Adrenal gland (tissue), 12 donors: Measurements from ENCODE around the gene SLC29A3. TPM values are rescaled to one million over a fixed set of nuclear protein-coding genes. Genes with fewer than 3 reads are reported as not detected.
"Not testable (repeated sequence)": the region's sequence is repeated elsewhere in the genome, so short reads cannot be mapped to it uniquely, and the experiment has no call there.

ENCODE experiments used
- DNase-seq, 7 donors: peaks; one replicate each; pipeline ENCODE4 v3.0.0-alpha.2; 2019 to 2020
- H3K27ac ChIP-seq, 5 donors: fragments of 200-600 bp; sonication (generic) in 4 of 5; 1 replicate in 3 of 5; 2 replicates in 2 of 5; pipeline versions ENCODE4 v1.5.1 to v1.8.0; 2016 to 2020; ENCODE audit warnings: mild to moderate bottlenecking in 1 of 5
- H3K27me3 ChIP-seq: fragments of 200-600 bp; 2 replicates; pipeline ENCODE4 v1.8.0; 2021
- H3K36me3 ChIP-seq, 2 donors: fragments of 200-600 bp; replicated peaks in 1 of 2; 1 replicate in 1 of 2; 2 replicates in 1 of 2; pipeline versions ENCODE4 v1.5.1 to v1.8.0; 2018 to 2022
- H3K4me1 ChIP-seq, 2 donors: fragments of 200-600 bp; replicated peaks in 1 of 2; 1 replicate in 1 of 2; 2 replicates in 1 of 2; pipeline versions ENCODE4 v1.5.1 to v1.8.0; 2018 to 2021
- H3K4me3 ChIP-seq, 4 donors: fragments of 200-600 bp; sonication (generic) in 3 of 4; one replicate each; pipeline ENCODE4 v1.5.1; 2016 to 2018
- H3K9me3 ChIP-seq, 3 donors: fragments of 200-600 bp; sonication (generic) in 1 of 3; replicated peaks in 1 of 3; 1 replicate in 2 of 3; 2 replicates in 1 of 3; pipeline versions ENCODE4 v1.5.1 to v1.8.0; 2016 to 2021
- POLR2A ChIP-seq, 2 donors: fragments of 450-650 bp; IDR thresholded peaks; one replicate each; pipeline ENCODE4 v1.6.1; 2017; ENCODE audit warnings: antibody characterized with exemption in 2 of 2, mild to moderate bottlenecking in 2 of 2, moderate library complexity in 1 of 2
- WGBS, 4 donors: extraction: QIAGEN DNeasy Blood & Tissue Kit in 2 of 4; methylation state at CpG; one replicate each; pipeline versions ENCODE4 v1.1.5 to v1.1.7; 2013 to 2017; 5-methylcytosine and 5-hydroxymethylcytosine counted together
- intact Hi-C, 2 donors: fragments of 100-400 bp; cut with DNase I; formaldehyde crosslinking; loops; one replicate each; pipeline versions ENCODE4 v1.14.1 to v1.15.0; 2022 to 2023
- polyA plus RNA-seq, 3 donors: library from polyadenylated mRNA; stranded (reverse); fragments of 200-250 nt in 2 of 3; fragments of 350-450 nt in 1 of 3; fragmentation: Illumina TruSeq in 1 of 3; extraction: RNeasy Lipid Tissue Mini Kit (QIAGEN cat#74804) in 1 of 3; gene quantifications; one replicate each; pipeline ENCODE4 v1.2.3, GENCODE V29; 2013 to 2014
- total RNA-seq, 9 donors: library from RNA; depleted of rRNA in 4 of 9; stranded (reverse); fragments of >200 nt in 4 of 9; fragments of 120-200 nt in 1 of 9; fragmentation: NEBNext Ultra II Directional in 1 of 9; extraction: Animal tissue kit (Norgen Biotek cat#: 25700) in 1 of 9; gene quantifications; one replicate each; pipeline versions ENCODE4 v1.1.0 to v1.2.4, GENCODE V29; 2013 to 2023
- TF ChIP-seq, protein P1 (sequence below), 6 experiments: fragments of 450-650 bp in 4 of 6; fragments of 200-600 bp in 2 of 6; sonication (generic) in 1 of 6; IDR thresholded peaks; 1 replicate in 5 of 6; 2 replicates in 1 of 6; pipeline versions ENCODE4 v1.5.1 to v1.8.0; 2016 to 2021; ENCODE audit warnings: antibody characterized with exemption in 6 of 6, mild to moderate bottlenecking in 2 of 6, moderate library complexity in 1 of 6
- donor health status: healthy with polysubstance abuse.
- donor health status: Bipolar disorder and iron deficiency.
- donor health status: DM: yes; HTN: yes; CAD: no.
- donor health status: DM: no; HTN: no; CAD: no.
- donor health status: DM: no; HTN: no; CAD: no.
- donor health status: DM: yes; HTN: yes; CAD: no.

SLC29A3 gene
- total and polyA plus RNA-seq, 12 donors = 1.4 to 19.0 (median 3.9) TPM

DNA sequence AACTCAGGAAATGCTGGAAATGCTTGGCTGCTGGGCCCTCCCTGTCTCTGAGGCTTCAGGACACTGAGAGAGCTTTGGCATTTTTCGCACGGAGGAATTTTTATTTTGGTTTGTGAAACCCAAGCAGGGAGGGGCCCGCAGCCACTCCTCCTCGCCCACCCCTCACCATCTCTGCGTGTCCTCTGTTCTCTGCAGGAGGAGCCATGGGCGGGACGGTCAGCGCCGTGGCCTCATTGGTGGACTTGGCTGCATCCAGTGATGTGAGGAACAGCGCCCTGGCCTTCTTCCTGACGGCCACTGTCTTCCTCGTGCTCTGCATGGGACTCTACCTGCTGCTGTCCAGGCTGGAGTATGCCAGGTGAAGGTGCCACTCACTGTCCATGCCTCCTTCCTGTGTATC lies 36.8 kb downstream of the SLC29A3 start:
- TF ChIP-seq, protein P1, sequence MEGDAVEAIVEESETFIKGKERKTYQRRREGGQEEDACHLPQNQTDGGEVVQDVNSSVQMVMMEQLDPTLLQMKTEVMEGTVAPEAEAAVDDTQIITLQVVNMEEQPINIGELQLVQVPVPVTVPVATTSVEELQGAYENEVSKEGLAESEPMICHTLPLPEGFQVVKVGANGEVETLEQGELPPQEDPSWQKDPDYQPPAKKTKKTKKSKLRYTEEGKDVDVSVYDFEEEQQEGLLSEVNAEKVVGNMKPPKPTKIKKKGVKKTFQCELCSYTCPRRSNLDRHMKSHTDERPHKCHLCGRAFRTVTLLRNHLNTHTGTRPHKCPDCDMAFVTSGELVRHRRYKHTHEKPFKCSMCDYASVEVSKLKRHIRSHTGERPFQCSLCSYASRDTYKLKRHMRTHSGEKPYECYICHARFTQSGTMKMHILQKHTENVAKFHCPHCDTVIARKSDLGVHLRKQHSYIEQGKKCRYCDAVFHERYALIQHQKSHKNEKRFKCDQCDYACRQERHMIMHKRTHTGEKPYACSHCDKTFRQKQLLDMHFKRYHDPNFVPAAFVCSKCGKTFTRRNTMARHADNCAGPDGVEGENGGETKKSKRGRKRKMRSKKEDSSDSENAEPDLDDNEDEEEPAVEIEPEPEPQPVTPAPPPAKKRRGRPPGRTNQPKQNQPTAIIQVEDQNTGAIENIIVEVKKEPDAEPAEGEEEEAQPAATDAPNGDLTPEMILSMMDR (IDR thresholded peaks at IDR 0.05) = no peak
- TF ChIP-seq POLR2A (IDR thresholded peaks at IDR 0.05) = no peak
- 87 to 97% (median 92%) methylated on average over 5 to 12 of the region's 12 CpGs for WGBS, 4 donors
- H3K9me3 ChIP-seq = no peaks in the 10 kb centered on the region
- intact Hi-C loops = no loop called here
- H3K27me3 ChIP-seq = no peaks in the 10 kb centered on the region
- no peak overlapping the region for H3K27ac ChIP-seq
- no peaks in the 10 kb centered on the region for H3K36me3 ChIP-seq
- H3K4me1 ChIP-seq = peaks cover 0 to 10% of the 10 kb centered on the region in 2 donors
- DNase-seq = no peak
- H3K4me3 ChIP-seq = no peak overlapping the region

DNA sequence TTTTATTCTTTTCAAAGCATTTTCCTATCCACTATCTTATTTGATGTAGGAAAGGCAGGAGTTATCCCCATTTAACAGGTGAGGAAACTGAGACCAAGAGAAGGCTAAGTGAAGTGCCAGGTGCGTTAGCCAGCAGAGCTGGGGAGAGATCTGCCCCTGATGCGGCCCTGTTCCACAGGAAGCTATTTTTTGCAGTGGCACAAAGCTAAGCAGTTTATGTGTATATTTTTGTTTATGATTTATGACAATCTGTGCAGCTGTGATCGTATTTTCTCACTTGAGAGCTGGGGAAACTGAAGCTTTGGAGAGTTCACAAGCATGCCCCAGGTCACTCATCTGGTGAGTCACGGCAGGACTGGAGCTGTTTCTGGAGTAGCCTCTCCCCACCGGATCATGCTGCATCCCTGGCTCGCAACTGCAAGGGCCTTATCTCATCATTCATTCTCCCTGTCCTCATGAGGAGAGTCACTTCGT lies 38.8 kb downstream of the SLC29A3 start:
- TF ChIP-seq POLR2A (IDR thresholded peaks at IDR 0.05) = no peak
- TF ChIP-seq, protein P1 (IDR thresholded peaks at IDR 0.05) = no peak
- no peaks in the 10 kb centered on the region for H3K27me3 ChIP-seq
- 43 to 52% (median 48%) methylated on average over 6 to 7 of the region's 7 CpGs for WGBS, 4 donors
- peaks cover 0 to 10% of the 10 kb centered on the region in 2 donors for H3K4me1 ChIP-seq
- peak overlapping the region in 2 of 5 donors; percentile 5 to 52 for H3K27ac ChIP-seq
- H3K4me3 ChIP-seq = no peak overlapping the region
- intact Hi-C loops = no loop called here
- H3K9me3 ChIP-seq = no peaks in the 10 kb centered on the region
- DNase-seq = peak in 4 of 7 donors; percentile 29 to 40 (median 39)
- peaks cover 0 to 6% of the 10 kb centered on the region in 2 donors for H3K36me3 ChIP-seq

DNA sequence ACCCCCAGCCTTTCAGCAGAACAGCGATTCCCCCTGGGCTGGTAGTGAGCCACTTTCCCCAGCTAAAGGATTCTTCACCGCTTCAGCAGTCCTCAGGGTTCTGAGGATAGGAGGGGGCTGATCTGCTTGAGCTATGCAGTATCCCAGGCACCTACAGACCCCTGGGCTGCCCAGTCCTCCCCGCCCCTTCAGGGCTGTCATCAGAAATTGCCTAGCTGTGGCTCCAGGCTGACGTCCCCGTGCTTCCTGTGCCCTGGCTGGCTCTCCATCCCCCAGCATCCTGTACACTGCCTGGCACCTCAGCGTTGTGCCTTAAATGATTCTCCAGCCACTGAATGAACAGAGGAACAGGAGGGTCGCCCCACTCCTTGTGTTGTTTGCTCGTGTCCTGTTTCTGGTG lies 39.2 kb downstream of the SLC29A3 start:
- H3K36me3 ChIP-seq = peaks cover 0 to 6% of the 10 kb centered on the region in 2 donors

DNA sequence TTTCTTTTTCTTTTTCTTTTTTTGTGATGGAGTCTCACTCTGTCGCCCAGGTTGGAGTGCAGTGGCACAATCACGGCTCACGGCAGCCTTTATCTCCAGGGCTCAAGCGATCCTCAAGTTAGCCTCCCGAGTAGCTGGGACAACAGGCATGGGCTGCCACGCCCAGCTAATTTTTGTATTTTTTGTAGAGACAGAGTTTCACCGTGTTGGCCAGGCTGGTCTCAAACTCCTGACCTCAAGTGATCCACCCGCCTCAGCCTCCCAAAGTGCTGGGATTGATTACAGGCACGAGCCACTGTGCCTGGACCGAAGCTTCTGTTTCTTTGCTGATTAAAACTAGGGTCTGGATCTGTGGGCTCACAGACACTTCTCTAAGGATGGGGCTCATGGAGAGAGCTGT lies 39.8 kb downstream of the SLC29A3 start:
- intact Hi-C loops, H3K36me3 ChIP-seq, H3K27me3 ChIP-seq, DNase-seq, H3K4me3 ChIP-seq, H3K9me3 ChIP-seq: not testable (repeated sequence)
- Histone ChIP-seq H3K27ac (peak overlapping the region in 2 of 5 donors; percentile 30 to 74), H3K4me1 (peaks cover 0 to 10% of the 10 kb centered on the region in 2 donors)
- 82 to 92% (median 87%) methylated on average over 8 to 10 of the region's 10 CpGs for WGBS, 4 donors

More for the DNA sequence above, 39.2 kb downstream of the SLC29A3 start:
- intact Hi-C loops = no loop called here
- no peak for DNase-seq
- Histone ChIP-seq H3K27me3 (no peaks in the 10 kb centered on the region), H3K4me1 (peaks cover 0 to 10% of the 10 kb centered on the region in 2 donors), H3K9me3 (no peaks in the 10 kb centered on the region), H3K27ac (peak overlapping the region in 1 of 5 donors; percentile 52), H3K4me3 (no peak overlapping the region)
- 73 to 84% (median 78%) methylated on average over 3 to 8 of the region's 8 CpGs for WGBS, 4 donors
- TF ChIP-seq, protein P1 (IDR thresholded peaks at IDR 0.05) = no peak
- TF ChIP-seq POLR2A (IDR thresholded peaks at IDR 0.05) = no peak
